GM10266 (cell line): ENCODE data around the gene GLRB.
A peak's percentile ranks its signal among the peaks of the same experiment; 100 is the strongest.

Experiments
- DNase-seq: peaks from one replicate; pipeline ENCODE4 v3.0.0; 2012; ENCODE audit errors: extremely low spot score
- TF ChIP-seq, protein P1 (sequence below): IDR thresholded peaks from 2 replicates; pipeline ENCODE4 v1.5.1; 2012; ENCODE audit warnings: mild to moderate bottlenecking, low read depth; ENCODE audit not compliant: control insufficient read depth, insufficient read depth; ENCODE audit errors: missing control alignments

GLRB gene

DNA sequence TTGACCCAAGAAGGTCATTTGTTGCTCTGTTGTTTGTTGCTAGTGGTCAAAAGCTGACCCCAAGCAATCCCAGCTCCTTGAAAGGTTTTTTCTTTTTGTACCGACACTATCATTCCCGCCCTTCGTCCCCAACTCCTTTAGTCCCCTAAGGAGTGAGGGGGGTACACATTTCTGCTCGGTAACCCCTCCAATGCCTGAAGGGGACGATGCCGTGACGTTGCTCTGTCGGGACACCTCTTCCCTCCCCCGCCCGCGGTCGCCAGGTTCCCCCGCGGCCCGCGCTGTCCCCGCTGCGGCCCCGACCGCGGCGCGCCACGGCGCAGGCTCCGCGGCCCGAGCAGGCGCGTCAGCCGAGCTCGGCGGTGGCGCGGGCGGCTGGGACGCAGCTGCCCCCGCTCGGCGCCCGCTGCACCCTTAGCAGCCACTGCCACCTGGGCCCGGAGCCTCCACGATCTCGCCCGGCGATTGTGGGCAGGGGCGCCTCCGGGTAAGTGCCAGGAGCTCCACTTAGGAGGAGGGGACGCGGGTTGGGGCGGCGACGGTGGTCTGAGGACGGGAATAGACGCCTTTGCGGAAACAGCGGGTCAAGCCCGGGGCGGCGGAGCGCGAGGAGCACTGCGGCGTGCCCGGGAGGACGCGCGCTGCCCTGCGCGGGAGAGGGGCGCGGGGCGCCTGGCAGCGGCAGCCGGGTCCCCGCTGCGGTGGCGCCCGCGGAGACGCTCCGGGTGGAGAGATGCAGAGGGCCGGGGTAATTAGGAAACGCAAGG, at the start of gene GLRB:
TSS of gene GLRB (plus strand) at position 340 of the 767 bp plus-strand sequence. CDS start 1,875 bp downstream, outside the sequence.
- DNase-seq: peak; percentile 13
- TF ChIP-seq, protein P1, sequence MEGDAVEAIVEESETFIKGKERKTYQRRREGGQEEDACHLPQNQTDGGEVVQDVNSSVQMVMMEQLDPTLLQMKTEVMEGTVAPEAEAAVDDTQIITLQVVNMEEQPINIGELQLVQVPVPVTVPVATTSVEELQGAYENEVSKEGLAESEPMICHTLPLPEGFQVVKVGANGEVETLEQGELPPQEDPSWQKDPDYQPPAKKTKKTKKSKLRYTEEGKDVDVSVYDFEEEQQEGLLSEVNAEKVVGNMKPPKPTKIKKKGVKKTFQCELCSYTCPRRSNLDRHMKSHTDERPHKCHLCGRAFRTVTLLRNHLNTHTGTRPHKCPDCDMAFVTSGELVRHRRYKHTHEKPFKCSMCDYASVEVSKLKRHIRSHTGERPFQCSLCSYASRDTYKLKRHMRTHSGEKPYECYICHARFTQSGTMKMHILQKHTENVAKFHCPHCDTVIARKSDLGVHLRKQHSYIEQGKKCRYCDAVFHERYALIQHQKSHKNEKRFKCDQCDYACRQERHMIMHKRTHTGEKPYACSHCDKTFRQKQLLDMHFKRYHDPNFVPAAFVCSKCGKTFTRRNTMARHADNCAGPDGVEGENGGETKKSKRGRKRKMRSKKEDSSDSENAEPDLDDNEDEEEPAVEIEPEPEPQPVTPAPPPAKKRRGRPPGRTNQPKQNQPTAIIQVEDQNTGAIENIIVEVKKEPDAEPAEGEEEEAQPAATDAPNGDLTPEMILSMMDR: no peak

DNA sequence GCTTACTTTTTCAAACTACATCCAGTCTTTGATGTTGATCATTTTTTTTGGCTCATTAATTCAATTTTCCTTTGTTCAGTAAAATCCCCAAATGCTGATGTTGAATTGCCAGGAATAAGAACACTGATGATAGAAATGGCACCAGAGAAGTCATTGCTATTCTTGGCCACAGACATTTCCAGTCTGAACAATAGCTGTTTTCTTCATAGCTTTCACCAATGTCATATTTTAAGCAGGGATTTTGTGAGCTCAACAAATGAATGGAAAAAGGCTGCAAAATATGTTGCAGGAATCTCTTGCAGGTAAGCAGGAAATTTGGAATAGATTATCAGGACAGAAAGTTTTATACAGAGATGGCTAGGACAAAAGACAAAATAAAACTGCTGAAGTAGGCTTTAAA, 40.5 kb upstream of the GLRB start:
- no peak for DNase-seq
- TF ChIP-seq, protein P1: no peak

DNA sequence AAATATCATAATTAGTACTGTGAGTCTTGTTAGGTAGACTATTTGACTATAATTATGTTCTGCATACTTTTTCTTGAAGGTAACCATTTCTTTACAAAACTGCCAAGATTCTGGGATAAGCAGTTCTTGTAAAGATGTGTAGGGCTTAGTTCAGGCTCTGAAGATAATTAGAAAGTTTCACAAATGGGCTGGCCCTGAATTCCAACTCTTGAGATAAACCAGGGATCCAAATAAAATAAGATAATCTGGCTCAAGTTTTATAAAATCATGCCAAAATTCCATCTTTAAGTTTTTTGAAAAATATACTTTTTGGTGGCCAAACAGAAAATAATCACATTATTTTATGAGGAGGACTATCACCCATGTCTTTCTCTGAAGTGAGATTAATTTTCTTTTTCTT, 35.5 kb upstream of the GLRB start:
- no peak for DNase-seq
- TF ChIP-seq, protein P1: no peak

DNA sequence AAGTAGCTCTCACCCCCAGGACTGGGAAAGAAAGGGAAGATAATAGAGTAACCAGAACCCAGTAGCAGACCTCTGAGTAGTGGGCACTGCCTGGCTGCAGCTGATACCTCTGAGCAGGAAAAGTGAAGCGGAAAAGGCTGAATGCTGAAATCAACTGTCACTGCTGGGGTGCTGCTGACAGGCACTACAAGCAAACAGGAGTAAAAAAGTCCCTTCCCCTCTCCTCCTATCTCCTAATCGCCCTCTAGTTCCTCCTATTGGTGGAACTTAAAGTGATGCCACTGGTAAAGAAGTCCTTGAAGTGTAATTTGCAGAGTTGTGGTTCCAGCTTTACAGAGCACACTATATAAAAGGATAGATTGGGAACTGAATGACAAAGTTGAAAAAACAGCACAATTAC, 32.8 kb upstream of the GLRB start:
- TF ChIP-seq, protein P1: no peak
- no peak for DNase-seq

DNA sequence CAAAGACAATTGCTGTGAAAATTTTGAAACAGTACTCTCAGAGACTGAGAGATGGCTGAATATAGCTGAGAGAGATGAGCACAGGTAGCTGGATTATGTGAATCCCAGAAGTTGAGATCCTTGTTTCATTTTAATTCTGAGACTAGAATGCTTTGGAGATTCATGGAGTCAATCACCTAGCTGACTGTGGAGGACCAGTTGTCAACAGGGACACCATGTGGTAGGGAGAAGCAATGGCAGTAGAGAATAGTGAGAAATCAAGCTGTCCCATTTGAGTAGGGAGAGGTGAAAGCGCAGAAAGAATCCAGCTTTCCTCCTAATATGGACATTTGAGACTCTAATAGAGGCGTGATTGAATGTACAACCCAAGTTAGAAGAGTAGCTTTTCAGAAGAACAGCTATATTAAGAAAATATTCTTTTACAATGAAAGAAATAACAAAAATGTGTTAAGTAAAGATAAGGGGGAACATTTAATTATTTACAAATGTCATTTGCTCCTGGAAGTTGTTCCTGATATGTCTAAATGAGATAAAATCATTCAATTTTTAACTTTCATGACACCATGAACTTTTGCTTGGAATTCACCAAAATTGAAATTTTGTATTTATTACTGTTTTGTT, 30.3 kb upstream of the GLRB start:
- TF ChIP-seq, protein P1: peak; percentile 58
- DNase-seq: peak; percentile 29

DNA sequence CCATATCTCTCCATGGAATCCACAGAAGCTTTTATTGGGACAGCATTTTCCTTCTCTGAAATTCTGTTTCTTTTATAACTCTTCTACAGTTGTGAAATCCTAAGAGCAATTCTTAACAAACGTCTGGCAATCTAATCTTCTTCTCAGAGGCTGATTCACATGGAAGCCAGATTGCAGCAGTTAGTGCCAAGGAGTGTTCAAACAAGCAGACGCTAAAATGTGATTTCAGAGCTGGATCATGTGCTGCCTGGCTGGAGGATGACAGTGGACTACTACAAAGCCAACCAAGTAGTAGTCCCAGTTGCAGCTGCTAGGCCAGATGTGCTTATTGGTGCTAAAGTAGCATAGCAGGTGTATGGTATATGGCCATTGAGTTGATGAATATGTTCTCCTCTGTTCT, 27.7 kb upstream of the GLRB start:
- TF ChIP-seq, protein P1: no peak
- DNase-seq: no peak

DNA sequence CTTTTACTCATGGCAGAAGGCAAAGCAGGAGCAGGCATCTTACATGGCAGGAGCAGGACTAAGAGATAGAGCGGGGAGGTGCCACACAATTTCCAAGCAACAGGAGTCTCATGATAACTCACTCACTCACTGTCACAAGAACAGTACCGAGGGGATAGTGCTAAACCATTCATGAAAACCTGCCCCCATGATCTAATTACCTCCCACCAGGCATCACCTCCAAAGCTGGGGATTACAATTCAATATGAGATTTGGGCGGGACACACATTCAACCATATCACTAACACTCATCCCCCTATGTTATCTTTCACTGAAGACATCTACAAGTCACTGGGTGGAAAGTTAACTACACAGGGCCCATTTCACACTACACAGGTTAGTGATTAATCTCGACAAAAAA, 25.4 kb upstream of the GLRB start:
- DNase-seq: no peak
- TF ChIP-seq, protein P1: no peak
